SK-N-SH treated with all-trans-retinoic acid at 6 μM for 48 hours (cell line): Measurements from ENCODE around the gene ZC3H15.

ENCODE experiments used
- ATAC-seq: fragments of 200-7000 bp; cut with Tn5 transposase; 3 replicates; pipeline ENCODE4 v1.9.1; 2020; ENCODE audit warnings: mild to moderate bottlenecking, moderate library complexity
- ARNTL ChIP-seq: fragments of 450-650 bp; formaldehyde crosslinking; IDR thresholded peaks from 2 replicates; pipeline ENCODE4 v1.5.0; 2020; ENCODE audit warnings: low read depth, mild to moderate bottlenecking, moderate library complexity, borderline replicate concordance
- CSDC2 ChIP-seq: fragments of 250-450 bp; sonication (Bioruptor Pico); IDR thresholded peaks from 2 replicates; pipeline ENCODE4 v1.5.0; 2020; ENCODE audit warnings: mild to moderate bottlenecking, moderate library complexity
- ESRRG ChIP-seq: fragments of 250-450 bp; sonication (Bioruptor Pico); IDR thresholded peaks from 2 replicates; pipeline ENCODE4 v1.6.1; 2021; ENCODE audit warnings: mild to moderate bottlenecking
- GLIS3 ChIP-seq: fragments of 250-450 bp; sonication (Bioruptor Pico); IDR thresholded peaks from 2 replicates; pipeline ENCODE4 v1.5.0; 2020; ENCODE audit warnings: mild to moderate bottlenecking, moderate library complexity
- OSR1 ChIP-seq: fragments of 250-450 bp; sonication (Bioruptor Pico); IDR thresholded peaks from 2 replicates; pipeline ENCODE4 v1.8.0; 2022; ENCODE audit warnings: moderate library complexity, mild to moderate bottlenecking, inconsistent platforms
- PPARA ChIP-seq: fragments of 250-450 bp; sonication (Bioruptor Pico); IDR thresholded peaks from 2 replicates; pipeline ENCODE4 v1.5.0; 2020; ENCODE audit warnings: mild to moderate bottlenecking, borderline replicate concordance
- RARB ChIP-seq: fragments of 250-450 bp; sonication (Bioruptor Pico); IDR thresholded peaks from 2 replicates; pipeline ENCODE4 v1.8.0; 2021; ENCODE audit warnings: mild to moderate bottlenecking, moderate library complexity
- TCF4 ChIP-seq: fragments of 250-450 bp; sonication (Bioruptor Pico); IDR thresholded peaks from 2 replicates; pipeline ENCODE4 v1.8.0; 2021; ENCODE audit warnings: mild to moderate bottlenecking, moderate library complexity, borderline replicate concordance
- TOX ChIP-seq: fragments of 250-450 bp; sonication (Bioruptor Pico); IDR thresholded peaks from 2 replicates; pipeline ENCODE4 v1.8.0; 2021; ENCODE audit warnings: mild to moderate bottlenecking, moderate library complexity, borderline replicate concordance
- ZC3H10 ChIP-seq: fragments of 250-450 bp; sonication (Bioruptor Pico); IDR thresholded peaks from 2 replicates; pipeline ENCODE4 v1.5.1; 2021; ENCODE audit warnings: mild to moderate bottlenecking, moderate library complexity
- ZFP3 ChIP-seq: fragments of 250-450 bp; sonication (Bioruptor Pico); IDR thresholded peaks from 2 replicates; pipeline ENCODE4 v1.5.0; 2020; ENCODE audit warnings: mild to moderate bottlenecking, moderate library complexity
- ZFP30 ChIP-seq: fragments of 450-650 bp; formaldehyde crosslinking; IDR thresholded peaks from 2 replicates; pipeline ENCODE4 v1.5.0; 2022; ENCODE audit warnings: mild to moderate bottlenecking, moderate library complexity
- ZNF70 ChIP-seq: fragments of 450-650 bp; formaldehyde crosslinking; IDR thresholded peaks from 2 replicates; pipeline ENCODE4 v1.5.0; 2020; ENCODE audit warnings: mild to moderate bottlenecking, moderate library complexity
- ZNF8 ChIP-seq: fragments of 450-650 bp; formaldehyde crosslinking; IDR thresholded peaks from 2 replicates; pipeline ENCODE4 v1.5.0; 2020; ENCODE audit warnings: mild to moderate bottlenecking, moderate library complexity
- TF ChIP-seq, protein P1 (sequence below): fragments of 250-450 bp; sonication (Bioruptor Pico); IDR thresholded peaks from 2 replicates; pipeline ENCODE4 v1.8.0; 2020; ENCODE audit warnings: mild to moderate bottlenecking, moderate library complexity, borderline replicate concordance
- TF ChIP-seq, protein P2 (sequence below): fragments of 250-450 bp; sonication (Bioruptor Pico); IDR thresholded peaks from 2 replicates; pipeline ENCODE4 v1.5.1; 2020; ENCODE audit warnings: low read depth, mild to moderate bottlenecking, moderate library complexity
- TF ChIP-seq, protein P3 (sequence below): fragments of 250-450 bp; sonication (Bioruptor Pico); IDR thresholded peaks from 2 replicates; pipeline ENCODE4 v1.5.1; 2021; ENCODE audit warnings: mild to moderate bottlenecking, moderate library complexity
- TF ChIP-seq, protein P4 (sequence below): fragments of 250-450 bp; sonication (Bioruptor Pico); IDR thresholded peaks from 2 replicates; pipeline ENCODE4 v1.5.0; 2020; ENCODE audit warnings: mild to moderate bottlenecking, moderate library complexity
- TF ChIP-seq, protein P5 (sequence below): fragments of 250-450 bp; sonication (Bioruptor Pico); IDR thresholded peaks from 2 replicates; pipeline ENCODE4 v1.8.0; 2021; ENCODE audit warnings: low read depth, mild to moderate bottlenecking, moderate library complexity, borderline replicate concordance

Gene ZC3H15

DNA sequence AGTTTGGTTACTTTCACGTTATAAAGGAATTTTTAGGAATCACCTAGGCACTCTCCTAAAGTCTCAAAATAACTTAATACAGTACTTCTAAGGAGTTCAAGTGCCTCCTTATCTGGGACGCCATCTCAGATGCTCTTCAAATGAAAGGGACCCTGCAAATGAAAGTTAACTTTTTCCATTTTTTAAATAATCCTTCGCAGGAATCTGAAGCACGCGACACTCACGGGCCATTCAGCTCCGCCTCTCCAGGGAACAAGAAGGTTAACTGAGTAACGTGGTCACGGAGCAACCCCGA, 537 bp upstream of the ZC3H15 start (continued):
- TF ChIP-seq GLIS3 (CRISPR knock-in tag), result no peak
- TF ChIP-seq, all 23 proteins: peak for 0

DNA sequence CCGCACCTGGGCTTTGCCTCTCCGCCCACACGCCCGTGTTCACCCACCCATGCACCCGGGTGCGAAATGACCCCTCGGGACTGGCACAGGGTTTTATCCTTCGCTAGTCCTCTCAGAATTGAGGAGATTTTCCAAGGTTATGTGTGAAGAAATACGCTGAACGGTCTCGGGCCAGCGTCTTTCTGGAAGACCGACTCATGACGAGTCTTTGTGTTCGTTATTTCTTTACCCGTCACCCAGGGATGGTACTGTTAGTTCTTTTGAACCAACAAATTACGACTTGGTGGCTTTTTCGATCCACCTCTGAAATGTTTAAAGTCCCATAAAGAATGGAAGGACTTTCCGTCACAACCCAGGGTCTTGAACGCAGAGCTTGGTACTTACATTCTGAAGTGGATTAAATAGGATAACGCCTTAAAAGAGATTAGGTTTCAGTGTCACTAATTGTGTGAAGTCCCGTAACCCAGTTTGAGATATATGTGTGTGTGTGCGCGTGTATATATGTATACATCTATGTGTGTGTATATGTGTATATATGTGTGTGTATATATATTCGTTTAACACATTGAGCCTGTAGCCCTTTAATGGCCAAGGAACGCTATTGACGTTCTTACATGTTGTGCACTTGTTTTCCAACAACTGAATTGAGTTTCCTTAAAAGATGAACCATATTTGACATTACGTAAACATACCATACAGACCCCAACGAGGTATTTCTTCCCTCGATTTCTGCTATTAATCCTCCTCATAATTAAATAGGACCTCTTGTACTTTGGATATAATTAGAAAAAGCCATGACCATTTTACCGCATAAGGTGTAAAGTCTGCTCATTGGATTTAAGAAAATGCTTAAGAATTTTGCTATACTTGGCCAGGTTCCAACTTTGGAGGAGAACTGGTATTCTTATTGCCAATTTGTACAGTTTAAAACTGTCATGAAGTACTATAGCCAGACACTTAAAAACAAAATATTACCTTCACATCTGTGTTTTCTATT, 889 bp downstream of the ZC3H15 start:
- peak; percentile 12; the same call in 2 of the 3 replicates for ATAC-seq
- TF ChIP-seq OSR1 (CRISPR knock-in tag) (no peak), ZNF70 (CRISPR knock-in tag) (no peak), ESRRG (no peak), ZC3H10 (CRISPR knock-in tag) (no peak), ZFP30 (CRISPR knock-in tag) (no peak), RARB (no peak), GLIS3 (CRISPR knock-in tag) (no peak), ZNF8 (CRISPR knock-in tag) (no peak), TOX (CRISPR knock-in tag) (no peak), PPARA (CRISPR knock-in tag) (no peak), ZFP3 (CRISPR knock-in tag) (no peak), TCF4 (CRISPR knock-in tag) (no peak), ARNTL (CRISPR knock-in tag) (no peak)
- TF ChIP-seq, protein P1, sequence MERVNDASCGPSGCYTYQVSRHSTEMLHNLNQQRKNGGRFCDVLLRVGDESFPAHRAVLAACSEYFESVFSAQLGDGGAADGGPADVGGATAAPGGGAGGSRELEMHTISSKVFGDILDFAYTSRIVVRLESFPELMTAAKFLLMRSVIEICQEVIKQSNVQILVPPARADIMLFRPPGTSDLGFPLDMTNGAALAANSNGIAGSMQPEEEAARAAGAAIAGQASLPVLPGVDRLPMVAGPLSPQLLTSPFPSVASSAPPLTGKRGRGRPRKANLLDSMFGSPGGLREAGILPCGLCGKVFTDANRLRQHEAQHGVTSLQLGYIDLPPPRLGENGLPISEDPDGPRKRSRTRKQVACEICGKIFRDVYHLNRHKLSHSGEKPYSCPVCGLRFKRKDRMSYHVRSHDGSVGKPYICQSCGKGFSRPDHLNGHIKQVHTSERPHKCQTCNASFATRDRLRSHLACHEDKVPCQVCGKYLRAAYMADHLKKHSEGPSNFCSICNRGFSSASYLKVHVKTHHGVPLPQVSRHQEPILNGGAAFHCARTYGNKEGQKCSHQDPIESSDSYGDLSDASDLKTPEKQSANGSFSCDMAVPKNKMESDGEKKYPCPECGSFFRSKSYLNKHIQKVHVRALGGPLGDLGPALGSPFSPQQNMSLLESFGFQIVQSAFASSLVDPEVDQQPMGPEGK (CRISPR knock-in tag), result no peak
- TF ChIP-seq, protein P2, sequence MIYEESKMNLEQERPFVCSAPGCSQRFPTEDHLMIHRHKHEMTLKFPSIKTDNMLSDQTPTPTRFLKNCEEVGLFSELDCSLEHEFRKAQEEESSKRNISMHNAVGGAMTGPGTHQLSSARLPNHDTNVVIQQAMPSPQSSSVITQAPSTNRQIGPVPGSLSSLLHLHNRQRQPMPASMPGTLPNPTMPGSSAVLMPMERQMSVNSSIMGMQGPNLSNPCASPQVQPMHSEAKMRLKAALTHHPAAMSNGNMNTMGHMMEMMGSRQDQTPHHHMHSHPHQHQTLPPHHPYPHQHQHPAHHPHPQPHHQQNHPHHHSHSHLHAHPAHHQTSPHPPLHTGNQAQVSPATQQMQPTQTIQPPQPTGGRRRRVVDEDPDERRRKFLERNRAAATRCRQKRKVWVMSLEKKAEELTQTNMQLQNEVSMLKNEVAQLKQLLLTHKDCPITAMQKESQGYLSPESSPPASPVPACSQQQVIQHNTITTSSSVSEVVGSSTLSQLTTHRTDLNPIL (CRISPR knock-in tag), result no peak
- TF ChIP-seq, protein P3, sequence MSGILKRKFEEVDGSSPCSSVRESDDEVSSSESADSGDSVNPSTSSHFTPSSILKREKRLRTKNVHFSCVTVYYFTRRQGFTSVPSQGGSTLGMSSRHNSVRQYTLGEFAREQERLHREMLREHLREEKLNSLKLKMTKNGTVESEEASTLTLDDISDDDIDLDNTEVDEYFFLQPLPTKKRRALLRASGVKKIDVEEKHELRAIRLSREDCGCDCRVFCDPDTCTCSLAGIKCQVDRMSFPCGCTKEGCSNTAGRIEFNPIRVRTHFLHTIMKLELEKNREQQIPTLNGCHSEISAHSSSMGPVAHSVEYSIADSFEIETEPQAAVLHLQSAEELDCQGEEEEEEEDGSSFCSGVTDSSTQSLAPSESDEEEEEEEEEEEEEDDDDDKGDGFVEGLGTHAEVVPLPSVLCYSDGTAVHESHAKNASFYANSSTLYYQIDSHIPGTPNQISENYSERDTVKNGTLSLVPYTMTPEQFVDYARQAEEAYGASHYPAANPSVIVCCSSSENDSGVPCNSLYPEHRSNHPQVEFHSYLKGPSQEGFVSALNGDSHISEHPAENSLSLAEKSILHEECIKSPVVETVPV (CRISPR knock-in tag), result no peak
- TF ChIP-seq, protein P4, sequence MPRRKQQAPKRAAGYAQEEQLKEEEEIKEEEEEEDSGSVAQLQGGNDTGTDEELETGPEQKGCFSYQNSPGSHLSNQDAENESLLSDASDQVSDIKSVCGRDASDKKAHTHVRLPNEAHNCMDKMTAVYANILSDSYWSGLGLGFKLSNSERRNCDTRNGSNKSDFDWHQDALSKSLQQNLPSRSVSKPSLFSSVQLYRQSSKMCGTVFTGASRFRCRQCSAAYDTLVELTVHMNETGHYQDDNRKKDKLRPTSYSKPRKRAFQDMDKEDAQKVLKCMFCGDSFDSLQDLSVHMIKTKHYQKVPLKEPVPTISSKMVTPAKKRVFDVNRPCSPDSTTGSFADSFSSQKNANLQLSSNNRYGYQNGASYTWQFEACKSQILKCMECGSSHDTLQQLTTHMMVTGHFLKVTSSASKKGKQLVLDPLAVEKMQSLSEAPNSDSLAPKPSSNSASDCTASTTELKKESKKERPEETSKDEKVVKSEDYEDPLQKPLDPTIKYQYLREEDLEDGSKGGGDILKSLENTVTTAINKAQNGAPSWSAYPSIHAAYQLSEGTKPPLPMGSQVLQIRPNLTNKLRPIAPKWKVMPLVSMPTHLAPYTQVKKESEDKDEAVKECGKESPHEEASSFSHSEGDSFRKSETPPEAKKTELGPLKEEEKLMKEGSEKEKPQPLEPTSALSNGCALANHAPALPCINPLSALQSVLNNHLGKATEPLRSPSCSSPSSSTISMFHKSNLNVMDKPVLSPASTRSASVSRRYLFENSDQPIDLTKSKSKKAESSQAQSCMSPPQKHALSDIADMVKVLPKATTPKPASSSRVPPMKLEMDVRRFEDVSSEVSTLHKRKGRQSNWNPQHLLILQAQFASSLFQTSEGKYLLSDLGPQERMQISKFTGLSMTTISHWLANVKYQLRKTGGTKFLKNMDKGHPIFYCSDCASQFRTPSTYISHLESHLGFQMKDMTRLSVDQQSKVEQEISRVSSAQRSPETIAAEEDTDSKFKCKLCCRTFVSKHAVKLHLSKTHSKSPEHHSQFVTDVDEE (CRISPR knock-in tag), result no peak
- TF ChIP-seq, protein P5, sequence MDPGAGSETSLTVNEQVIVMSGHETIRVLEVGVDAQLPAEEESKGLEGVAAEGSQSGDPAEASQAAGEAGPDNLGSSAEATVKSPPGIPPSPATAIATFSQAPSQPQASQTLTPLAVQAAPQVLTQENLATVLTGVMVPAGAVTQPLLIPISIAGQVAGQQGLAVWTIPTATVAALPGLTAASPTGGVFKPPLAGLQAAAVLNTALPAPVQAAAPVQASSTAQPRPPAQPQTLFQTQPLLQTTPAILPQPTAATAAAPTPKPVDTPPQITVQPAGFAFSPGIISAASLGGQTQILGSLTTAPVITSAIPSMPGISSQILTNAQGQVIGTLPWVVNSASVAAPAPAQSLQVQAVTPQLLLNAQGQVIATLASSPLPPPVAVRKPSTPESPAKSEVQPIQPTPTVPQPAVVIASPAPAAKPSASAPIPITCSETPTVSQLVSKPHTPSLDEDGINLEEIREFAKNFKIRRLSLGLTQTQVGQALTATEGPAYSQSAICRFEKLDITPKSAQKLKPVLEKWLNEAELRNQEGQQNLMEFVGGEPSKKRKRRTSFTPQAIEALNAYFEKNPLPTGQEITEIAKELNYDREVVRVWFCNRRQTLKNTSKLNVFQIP (CRISPR knock-in tag), result no peak

DNA sequence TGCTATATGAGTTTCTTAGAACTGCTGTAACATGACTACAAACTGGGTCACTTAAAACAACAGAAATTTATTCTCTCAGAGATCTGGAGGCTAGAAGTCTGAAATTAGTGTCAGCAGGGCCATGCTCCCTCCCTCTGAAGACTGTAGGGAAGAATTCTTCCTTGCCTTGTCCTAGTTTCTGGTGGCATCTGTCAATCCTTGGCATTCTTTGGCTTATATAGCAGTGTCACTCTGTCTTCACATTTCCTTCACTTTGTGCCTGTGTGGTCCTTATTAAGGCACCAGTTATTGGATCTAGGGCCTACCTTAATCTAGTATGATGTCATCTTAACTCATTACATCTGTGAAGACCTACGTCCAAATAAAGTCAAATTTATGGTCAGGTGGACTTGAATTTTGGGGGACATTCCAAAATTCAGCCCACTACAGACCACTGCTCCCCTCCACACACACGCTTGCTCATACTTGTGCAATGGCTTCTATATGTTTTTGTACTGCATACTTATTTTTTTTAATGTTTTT, 7.6 kb downstream of the ZC3H15 start:
- ATAC-seq, result no peak
- TF ChIP-seq, protein P3 (CRISPR knock-in tag), result no peak
- TF ChIP-seq CSDC2 (CRISPR knock-in tag), result no peak
- TF ChIP-seq ZFP3 (CRISPR knock-in tag), result no peak
- TF ChIP-seq, protein P2 (CRISPR knock-in tag), result no peak
- TF ChIP-seq, protein P5 (CRISPR knock-in tag), result no peak
- TF ChIP-seq ARNTL (CRISPR knock-in tag), result no peak
- TF ChIP-seq PPARA (CRISPR knock-in tag), result no peak
- TF ChIP-seq, protein P1 (CRISPR knock-in tag), result no peak
- no peak for TF ChIP-seq ZC3H10 (CRISPR knock-in tag)
